Stimulated activated CD8-positive, alpha-beta memory T cell treated with anti-CD3 and anti-CD28 coated beads, Interleukin-4, amount 100 ng/mL, for 24 hours (primary cell): ENCODE measurements around the gene MMP25.

ENCODE experiments used
- DNase-seq: peaks from one replicate; pipeline ENCODE4 v3.0.0-alpha.2; 2020; ENCODE audit warnings: low read depth

Gene MMP25

GRCh38 chr16:3096362-3096761 is 50.0 kb downstream of the MMP25 start:
- DNase-seq = no peak

DNA sequence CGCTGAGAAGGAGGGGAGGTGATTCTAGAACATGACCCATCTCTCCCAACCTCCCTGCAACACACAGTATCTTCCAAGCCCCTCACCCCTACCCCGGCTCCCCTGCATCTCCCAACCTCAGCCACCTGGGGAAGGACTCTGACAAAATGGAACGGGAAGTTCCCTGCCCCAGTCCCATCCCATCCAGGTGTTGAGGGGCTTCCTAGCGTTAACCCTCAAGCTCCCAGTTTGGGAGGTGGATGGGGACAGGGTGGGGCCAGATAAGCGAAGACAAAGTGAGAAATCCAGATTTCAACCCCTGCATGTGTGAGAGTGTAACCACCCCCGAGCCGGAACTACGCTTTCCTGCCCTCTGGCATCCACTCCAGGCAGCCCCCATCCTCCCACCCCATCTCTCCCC is 50.9 kb downstream of the MMP25 start:
- DNase-seq = no peak

DNA sequence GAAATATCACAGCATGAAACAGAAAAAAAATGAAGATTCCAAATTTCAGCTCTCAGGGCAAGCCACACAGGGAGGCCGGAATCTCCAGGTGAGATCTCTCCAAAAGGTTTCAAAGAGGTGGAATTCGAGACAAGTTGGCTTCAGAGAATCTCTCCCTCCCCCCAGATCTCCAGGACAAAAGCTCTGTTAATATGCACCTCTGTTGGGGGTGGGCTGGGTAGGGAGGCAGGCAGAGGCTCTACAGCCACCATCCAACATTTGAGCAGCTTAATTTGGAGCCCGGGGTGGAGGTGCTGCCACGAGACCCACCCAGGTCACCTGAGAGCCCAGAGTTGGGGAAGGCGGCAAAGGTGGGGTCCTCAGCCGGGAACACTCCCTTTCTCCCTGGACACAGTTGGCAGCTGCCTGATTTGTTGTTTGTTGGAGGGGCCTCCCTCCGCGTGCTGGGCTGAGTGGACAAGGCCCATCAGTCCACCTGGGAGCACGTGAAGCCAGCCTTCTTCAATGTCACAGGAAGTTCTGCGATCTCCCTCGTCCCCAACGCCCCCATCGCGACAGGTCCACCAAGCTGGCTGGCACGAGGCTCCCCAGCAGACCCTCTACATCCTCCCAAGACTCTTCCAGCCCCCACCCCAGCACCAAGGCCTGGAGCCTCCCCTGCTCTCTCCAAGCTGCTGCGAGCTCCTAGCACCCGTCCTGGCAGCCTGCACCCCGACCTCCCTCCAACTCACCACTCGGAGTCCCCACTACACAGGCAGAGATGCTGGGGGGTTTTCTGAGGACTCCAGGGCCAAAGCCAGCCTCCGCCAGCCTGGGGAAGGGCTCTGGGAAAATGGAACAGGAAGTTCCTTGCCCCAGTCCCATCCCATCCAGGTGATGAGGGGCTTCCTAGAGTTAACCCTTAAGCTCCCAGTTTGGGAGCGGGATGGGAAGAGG is 52.4 kb downstream of the MMP25 start, which contains the start of gene ZSCAN10:
ZSCAN10 (minus strand) TSS at position 836 of the 936 bp plus-strand sequence. CDS start 6,357 bp downstream, outside the sequence.
- no peak for DNase-seq

DNA sequence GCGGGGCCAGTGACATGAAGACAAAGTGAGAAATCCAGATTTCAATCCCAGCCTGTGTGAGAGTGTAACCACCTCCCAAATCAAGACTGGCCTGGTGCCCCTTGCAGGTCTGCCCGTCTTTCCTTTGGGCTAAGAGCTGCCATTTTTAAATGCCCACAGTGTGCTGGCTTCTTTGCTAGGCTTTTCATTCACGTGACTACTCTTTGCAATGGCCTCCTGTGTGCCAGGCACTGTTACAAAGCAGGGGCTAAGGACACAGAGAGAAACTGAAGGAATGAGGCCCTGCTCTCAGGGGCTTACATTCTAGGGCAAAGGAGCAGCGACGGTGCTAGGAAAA is 53.0 kb downstream of the MMP25 start:
- DNase-seq = no peak

DNA sequence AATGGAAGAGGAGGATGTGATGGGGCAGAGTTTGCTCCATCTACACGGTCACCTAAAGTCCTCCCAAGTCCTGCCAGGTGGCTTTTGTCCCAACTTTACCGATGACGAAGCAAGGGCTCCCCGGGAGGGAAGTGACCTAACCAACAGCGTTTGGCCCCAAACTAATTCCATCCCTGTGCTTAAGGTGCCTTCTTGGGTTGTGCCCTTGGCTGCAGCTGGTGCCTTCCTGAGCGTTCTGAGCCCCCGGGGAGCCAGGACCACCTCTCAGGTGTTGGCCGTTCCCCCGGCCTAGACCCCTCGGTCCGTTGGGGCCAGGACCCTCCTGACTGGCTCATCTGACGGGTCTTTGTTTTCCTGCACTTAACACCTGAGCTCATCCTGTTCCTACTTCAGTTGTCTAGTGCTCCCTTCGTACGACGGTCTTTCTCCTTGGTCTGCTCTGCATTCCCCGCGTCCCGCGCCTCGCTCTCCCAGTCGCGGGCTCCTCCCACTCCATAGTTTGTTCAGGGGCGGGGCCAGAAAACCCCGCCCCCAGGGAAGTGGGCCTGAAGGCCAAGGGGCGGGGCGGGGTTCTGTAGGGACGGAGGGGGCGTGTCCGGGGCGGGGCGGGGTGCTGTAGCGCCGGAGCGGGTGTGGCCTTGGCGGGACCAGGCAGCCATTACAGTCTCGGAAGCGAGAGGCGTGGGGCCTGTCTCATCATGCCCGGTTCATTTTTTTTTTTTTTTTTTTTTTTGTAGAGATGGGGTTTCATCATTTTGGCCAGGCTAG is 53.6 kb downstream of the MMP25 start:
- DNase-seq = peak; percentile 92

- DNase-seq = no peak
Observed at GRCh38 chr16:3101018-3101840, 54.9 kb downstream of the MMP25 start.

DNA sequence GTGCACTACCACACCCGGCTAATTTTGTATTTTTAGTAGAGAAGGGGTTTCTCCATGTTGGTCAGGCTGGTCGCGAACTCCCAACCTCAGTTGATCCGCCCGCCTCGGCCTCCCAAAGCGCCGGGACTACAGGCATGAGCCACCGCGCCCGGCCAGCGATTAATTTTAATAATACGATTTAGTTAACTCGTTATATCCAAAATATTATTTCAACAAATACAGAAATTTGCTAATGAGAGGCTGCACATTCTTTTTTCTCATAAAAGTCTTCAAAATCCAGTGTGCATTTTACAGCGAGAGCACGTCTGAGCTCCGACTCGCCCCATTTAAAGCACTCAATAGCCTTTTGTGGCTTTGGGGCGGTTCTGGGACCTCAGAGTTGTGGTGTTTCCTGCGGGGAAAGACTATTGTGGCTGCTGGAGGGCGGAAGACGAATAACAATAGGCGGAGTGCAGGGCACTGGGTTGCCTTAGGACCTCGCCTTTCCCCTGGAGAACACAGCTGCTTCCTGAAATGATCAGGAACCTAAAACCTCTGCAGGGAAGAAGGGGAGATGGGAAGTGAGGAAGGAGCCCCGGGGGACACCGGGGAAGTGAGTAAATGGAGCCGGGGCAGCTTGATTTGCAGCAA is 55.6 kb downstream of the MMP25 start:
- no peak for DNase-seq

- peak; percentile 88 for DNase-seq
Observed at GRCh38 chr16:3106205-3106928, 60.0 kb downstream of the MMP25 start.
